GM08714 (cell line): ENCODE measurements around the gene TMEM44.

Source experiments
- H3K4me3 ChIP-seq: fragments of 200-500 bp; sonication (Bioruptor generic); 2 replicates; pipeline ENCODE4 v1.5.1; 2014; ENCODE audit warnings: mild to moderate bottlenecking, low read length, inconsistent platforms
- ZNF274 ChIP-seq: IDR thresholded peaks from 2 replicates; pipeline ENCODE4 v1.6.1; 2012; ENCODE audit warnings: mild to moderate bottlenecking, low read depth, low read length

The TMEM44 gene, protein sequence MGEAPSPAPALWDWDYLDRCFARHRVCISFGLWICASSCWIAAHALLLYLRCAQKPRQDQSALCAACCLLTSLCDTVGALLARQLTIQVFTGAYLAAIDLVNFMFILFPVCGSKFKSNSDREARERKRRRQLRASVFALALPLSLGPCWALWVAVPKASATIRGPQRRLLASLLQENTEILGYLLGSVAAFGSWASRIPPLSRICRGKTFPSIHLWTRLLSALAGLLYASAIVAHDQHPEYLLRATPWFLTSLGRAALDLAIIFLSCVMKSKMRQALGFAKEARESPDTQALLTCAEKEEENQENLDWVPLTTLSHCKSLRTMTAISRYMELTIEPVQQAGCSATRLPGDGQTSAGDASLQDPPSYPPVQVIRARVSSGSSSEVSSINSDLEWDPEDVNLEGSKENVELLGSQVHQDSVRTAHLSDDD

GRCh38 chr3:194633349-194634004 is at the start of gene TMEM44:
Gene TMEM44 (minus strand): TSS chr3:194633419. CDS start chr3:194633215, 204 bp downstream.
- H3K4me3 ChIP-seq: peak within 1 kb of the TSS; percentile 67
- TF ChIP-seq ZNF274: no peak

DNA sequence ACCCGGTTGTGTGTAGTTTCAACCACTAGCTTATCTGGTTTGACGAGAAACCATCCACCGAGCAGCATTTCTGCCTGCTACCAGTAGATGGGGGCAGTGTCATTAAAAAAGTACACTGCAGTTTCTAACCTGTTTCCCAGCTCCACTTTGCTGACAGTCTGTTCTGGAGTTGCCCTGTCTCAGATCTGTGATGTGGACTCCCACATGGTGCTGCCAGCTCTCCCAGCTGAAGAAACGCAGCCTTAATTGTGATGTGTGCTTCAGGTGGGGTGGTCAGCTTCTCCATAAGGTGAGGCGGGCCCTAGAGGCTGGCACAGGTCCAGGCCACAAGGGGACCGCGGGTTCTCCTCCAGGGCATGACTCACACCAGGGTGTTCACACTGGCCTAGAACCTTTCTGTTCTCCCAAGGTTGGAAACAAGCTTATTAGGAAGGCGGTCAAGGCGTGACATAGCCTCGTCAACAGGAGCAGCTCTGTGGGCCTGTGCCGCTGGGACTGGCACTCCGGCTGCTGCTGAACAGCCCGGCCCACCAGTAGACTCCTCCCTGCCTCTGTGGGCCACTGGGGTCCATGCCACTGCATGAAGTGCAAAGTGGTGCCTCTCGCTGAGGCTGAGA is 49.6 kb upstream of the TMEM44 start:
- H3K4me3 ChIP-seq: no peak overlapping the region
- no peak for TF ChIP-seq ZNF274

- no peak overlapping the region for H3K4me3 ChIP-seq
- no peak for TF ChIP-seq ZNF274
Measured at GRCh38 chr3:194682189-194682693, 49.0 kb upstream of the TMEM44 start.

DNA sequence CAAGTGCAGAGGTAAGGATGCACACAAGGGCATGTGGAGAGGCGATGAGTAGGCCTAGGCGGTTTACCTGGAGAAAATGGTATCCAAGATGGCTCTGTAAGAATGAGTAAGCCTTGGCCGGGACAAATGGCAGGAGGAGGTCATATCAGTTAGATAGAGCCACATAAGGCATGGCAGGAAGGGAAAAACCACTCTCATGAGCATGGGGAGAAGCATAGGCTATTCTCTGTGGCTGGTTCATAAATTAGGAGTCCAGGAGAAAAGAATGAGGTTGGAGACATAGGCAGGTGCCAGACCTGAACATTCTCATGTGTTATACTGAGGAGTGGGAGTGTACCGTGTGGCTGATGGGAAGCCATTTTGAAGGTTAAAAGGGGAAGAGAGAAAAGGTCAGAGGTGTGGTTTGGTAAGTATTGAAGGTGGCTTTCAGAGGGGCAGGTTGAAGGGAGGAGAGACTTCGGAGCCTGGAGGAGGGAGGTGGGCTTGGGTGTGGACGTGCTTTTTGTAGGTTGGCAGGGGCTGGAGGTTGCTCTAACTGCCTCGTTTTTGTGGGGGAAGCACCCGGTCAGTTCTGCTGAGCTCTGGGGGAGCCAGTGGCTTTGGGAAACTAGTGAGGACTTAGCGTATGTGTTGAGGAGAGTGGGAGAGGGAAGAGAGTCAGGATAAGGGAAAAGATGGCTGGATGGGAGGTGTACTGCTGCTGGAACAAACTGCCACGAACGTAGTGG is 47.8 kb upstream of the TMEM44 start:
- no peak for TF ChIP-seq ZNF274
- H3K4me3 ChIP-seq: no peak overlapping the region

DNA sequence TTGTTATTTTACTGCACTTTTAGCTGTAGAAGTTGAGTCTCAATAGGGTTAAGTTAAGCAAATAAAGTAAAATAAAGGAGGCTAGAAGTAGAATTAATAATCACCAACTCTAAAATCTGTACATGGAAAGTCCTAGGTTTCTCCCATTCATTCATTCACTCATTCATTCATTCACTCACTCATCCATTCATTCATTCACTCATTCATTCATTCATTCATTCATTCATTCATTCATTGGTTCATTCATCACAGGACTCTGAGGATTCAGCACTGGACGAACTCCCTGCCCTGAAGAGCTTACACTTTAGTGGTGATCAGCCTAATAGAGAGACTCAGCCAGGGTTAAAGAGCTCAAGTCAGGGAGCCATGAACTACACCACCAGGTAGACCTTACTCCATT is 43.3 kb upstream of the TMEM44 start:
- H3K4me3 ChIP-seq: no peak overlapping the region
- TF ChIP-seq ZNF274: no peak

- no peak overlapping the region for H3K4me3 ChIP-seq
- no peak for TF ChIP-seq ZNF274
Measured at GRCh38 chr3:194675680-194676079, 42.5 kb upstream of the TMEM44 start.

- H3K4me3 ChIP-seq: no peak overlapping the region
- no peak for TF ChIP-seq ZNF274
Measured at GRCh38 chr3:194675081-194675640, 41.9 kb upstream of the TMEM44 start.

DNA sequence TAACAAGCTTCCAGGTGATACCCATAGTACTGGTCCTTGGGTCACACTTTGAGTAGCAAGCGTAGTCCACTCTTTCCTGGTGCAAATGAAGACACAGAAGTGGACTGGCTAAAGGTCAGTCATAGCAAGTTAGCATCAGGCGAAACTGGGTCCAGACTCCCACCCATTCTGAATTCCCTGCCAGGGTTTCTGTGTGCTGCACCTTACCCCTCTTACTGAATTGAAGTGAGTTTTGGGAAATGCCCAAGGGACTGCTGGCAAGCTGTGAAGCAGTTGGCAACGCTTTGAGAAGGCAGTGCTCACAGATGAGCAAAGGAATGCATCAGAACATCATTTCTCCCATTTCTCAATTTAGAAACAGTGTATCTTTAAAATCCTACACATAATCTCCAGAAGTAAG is 40.5 kb upstream of the TMEM44 start:
- no peak overlapping the region for H3K4me3 ChIP-seq
- TF ChIP-seq ZNF274: no peak

GRCh38 chr3:194672876-194673275 is 39.7 kb upstream of the TMEM44 start:
- H3K4me3 ChIP-seq: peak overlapping the region; percentile 97
- TF ChIP-seq ZNF274: no peak

DNA sequence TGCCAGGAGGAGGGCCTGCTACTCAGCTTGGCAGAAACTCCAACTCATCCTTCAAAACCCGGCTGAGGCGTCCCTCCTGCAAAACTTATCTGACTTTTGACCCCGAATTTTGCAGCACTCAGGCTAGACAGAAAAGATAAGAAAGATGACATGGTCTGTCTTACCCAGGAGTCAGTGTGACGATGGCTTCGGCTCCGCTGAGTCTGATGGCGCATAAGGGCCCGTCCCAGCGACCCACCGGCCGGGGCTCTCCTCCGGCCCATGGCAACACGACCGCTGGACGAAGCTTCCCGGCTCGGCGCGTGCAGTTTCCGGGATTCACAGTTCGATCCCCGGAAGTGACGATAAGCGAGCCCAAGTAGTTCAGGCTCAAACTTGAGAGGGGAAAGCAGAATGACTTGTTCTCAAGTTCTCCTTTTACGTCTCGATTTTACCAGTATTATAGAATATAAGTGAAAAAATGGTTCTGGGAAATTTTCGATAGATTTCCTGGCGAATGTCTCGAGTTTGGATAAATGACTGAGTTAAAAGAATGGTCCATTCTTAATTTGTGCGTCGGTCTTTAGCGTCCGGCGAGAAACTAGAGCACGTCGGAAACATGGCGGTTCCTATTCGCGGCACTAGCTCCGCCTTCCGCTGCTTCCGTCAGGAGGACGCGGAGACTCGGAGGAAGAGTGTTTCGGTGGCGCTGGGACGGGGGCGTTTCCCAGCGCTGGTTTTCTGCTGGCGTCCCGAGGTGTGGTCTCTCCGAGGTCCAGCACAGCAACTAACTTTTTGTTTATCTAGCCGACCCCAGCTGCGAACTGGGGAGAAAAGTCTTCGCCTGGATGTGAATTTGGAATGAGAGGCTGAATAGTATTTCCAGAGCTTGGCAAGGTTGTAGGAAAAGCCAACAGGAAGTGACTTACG is 38.9 kb upstream of the TMEM44 start, which contains the start of gene LSG1:
Gene LSG1, minus strand, starts transcription at position 292 of the 909 bp plus-strand sequence. Its CDS starts 29 bp downstream, at position 263.
- TF ChIP-seq ZNF274: no peak
- peak within 1 kb of the TSS; percentile 97 for H3K4me3 ChIP-seq

DNA sequence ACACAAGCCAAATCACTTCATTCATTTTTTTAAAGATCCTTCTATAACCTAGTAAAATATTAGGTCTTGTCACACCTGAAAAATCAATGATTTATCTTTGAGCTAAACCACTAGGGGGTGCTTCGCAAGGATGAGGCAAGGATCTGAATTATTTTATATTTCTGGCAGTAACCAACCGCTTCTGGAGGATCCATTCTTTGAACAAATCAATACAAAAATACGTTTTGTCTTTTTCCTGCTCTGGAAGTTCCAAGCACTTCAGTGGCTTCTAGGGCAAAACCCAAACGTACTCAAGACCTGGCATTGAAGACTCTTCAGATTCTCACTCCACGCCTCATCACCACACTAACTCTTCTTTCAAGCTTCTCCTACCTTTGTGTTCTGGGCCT is 38.3 kb upstream of the TMEM44 start:
- TF ChIP-seq ZNF274: no peak

DNA sequence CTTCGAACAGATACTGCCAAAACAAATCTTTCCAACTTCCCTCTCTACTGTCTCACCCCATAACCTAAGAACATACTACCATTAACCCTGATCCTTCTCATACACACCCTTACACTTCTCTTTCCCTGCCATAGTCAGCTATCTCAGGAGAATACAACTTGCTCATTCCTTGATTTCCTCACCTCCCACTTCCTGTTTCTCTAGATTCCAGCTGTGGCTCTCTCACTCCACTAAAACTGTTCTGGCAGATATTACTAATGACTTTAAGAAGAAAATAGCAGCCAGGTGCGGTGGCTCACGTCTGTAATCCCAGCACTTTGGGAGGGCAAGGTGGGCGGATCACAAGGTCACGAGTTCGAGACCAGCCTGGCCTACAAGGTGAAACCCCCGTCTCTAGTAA is 34.1 kb upstream of the TMEM44 start:
- no peak overlapping the region for H3K4me3 ChIP-seq
- TF ChIP-seq ZNF274: no peak

More for the DNA sequence above, 38.3 kb upstream of the TMEM44 start:
- peak overlapping the region; percentile 97 for H3K4me3 ChIP-seq

- no peak overlapping the region for H3K4me3 ChIP-seq
- no peak for TF ChIP-seq ZNF274
Measured at GRCh38 chr3:194664857-194665256, 31.6 kb upstream of the TMEM44 start.

GRCh38 chr3:194661946-194662345 is 28.7 kb upstream of the TMEM44 start:
- TF ChIP-seq ZNF274: no peak
- no peak overlapping the region for H3K4me3 ChIP-seq
